HepG2 (cell line): Measurements from ENCODE around the gene LRRC25. TPM values are rescaled to one million over a fixed set of nuclear protein-coding genes. Genes with fewer than 3 reads are reported as not detected.

Experiments used
- MED1 ChIP-seq: sonication (generic); formaldehyde crosslinking; IDR thresholded peaks from 2 replicates; pipeline ENCODE4 v1.4.0; 2020; ENCODE audit warnings: missing genetic modification reagents
- MIXL1 ChIP-seq: IDR thresholded peaks from 2 replicates; pipeline ENCODE4 v1.6.1; 2016
- RXRB ChIP-seq: IDR thresholded peaks from 2 replicates; pipeline ENCODE4 v1.6.1; 2016; ENCODE audit warnings: borderline replicate concordance, missing genetic modification reagents, missing compliant biosample characterization
- SAP130 ChIP-seq: IDR thresholded peaks from 2 replicates; pipeline ENCODE4 v1.6.1; 2016; ENCODE audit warnings: low read depth
- SOX5 ChIP-seq: IDR thresholded peaks from 2 replicates; pipeline ENCODE4 v1.6.1; 2016; ENCODE audit warnings: borderline replicate concordance
- TBX2 ChIP-seq: sonication (generic); formaldehyde crosslinking; IDR thresholded peaks from 2 replicates; pipeline ENCODE4 v1.5.0; 2020; ENCODE audit warnings: missing genetic modification reagents, mild to moderate bottlenecking, borderline replicate concordance
- ZFX ChIP-seq: sonication (generic); formaldehyde crosslinking; IDR thresholded peaks from 2 replicates; pipeline ENCODE4 v1.4.0; 2020; ENCODE audit warnings: mild to moderate bottlenecking, low read depth, missing genetic modification reagents, moderate library complexity
- ZNF430 ChIP-seq: sonication (generic); formaldehyde crosslinking; IDR thresholded peaks from 2 replicates; pipeline ENCODE4 v1.9.0; 2021; ENCODE audit warnings: mild to moderate bottlenecking, missing genetic modification reagents
- ZNF563 ChIP-seq: sonication (generic); formaldehyde crosslinking; IDR thresholded peaks from 2 replicates; pipeline ENCODE4 v1.8.0; 2022; ENCODE audit warnings: mild to moderate bottlenecking, moderate library complexity, missing genetic modification reagents
- ZNF792 ChIP-seq: IDR thresholded peaks from 2 replicates; pipeline ENCODE4 v1.6.1; 2016
- polyA plus RNA-seq, 8 experiments: library from polyadenylated mRNA; depleted of rRNA in 3 of 8; stranded (reverse) in 7 of 8; unstranded in 1 of 8; fragments of >200 nt; fragmentation: Illumina TruSeq in 4 of 8; extraction: Trizol in 4 of 8; gene quantifications; 2 replicates each; pipeline versions ENCODE4 v1.2.1 to v1.2.3, GENCODE V29; 2011 to 2016; ENCODE audit warnings: low read depth in 4 of 8, missing spikeins in 1 of 8, mixed read lengths in 1 of 8; ENCODE audit not compliant: insufficient read depth in 1 of 8
- total RNA-seq, 5 experiments: library from RNA; depleted of rRNA; stranded (reverse); fragments of >200 nt; fragmentation: Illumina TruSeq; extraction: Trizol; gene quantifications; 2 replicates each; pipeline ENCODE4 v1.2.3, GENCODE V29; 2016; ENCODE audit warnings: low read depth in 1 of 5
- TF ChIP-seq, protein P1 (sequence below): sonication (generic); formaldehyde crosslinking; IDR thresholded peaks from 2 replicates; pipeline ENCODE4 v1.5.0; 2020; ENCODE audit warnings: missing genetic modification reagents
- TF ChIP-seq, protein P2 (sequence below): IDR thresholded peaks from 2 replicates; pipeline ENCODE4 v1.6.1; 2016

The LRRC25 gene
- total and polyA plus RNA-seq, 2 of the 13 experiments (the other 11 are each of a cell fraction or from before 2014, with no cell fraction given), result 0.13 to 0.53 TPM

DNA sequence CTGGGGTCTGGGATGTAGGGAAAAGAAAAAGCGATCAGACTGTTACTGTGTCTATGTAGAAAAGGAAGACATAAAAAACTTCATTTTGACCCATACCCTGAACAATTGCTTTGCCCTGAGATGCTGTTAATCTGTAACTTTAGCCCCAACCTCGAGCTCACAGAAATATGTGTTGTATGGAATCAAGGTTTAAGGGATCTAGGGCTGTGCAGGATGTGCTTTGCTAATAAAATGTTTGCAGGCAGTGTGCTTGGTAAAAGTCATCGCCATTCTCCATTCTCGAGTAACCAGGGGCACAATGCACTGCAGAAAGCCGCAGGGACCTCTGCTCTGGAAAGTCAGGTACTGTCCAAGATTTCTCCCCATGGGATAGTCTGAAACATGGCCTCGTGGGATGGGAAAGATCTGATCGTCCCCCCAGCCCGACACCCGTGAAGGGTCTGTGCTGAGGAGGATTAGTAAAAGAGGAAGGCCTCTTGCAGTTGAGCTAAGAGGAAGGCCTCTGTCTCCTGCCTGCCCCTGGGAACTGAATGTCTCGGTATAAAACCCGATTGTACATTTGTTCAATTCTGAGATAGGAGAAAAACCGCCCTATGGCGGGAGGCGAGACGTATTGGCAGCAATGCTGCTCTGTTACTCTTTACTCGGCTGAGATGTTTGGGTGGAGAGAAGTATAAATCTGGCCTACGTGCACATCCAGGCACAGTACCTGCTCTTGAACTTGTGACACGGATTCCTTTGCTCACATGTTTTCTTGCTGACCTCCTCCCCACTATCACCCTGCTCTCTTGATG, 5.2 kb upstream of the LRRC25 start (continued):
- TF ChIP-seq ZNF430 (peak; percentile 54; the same call in 1 of the 2 replicates), MED1 (CRISPR knock-in tag) (peak; percentile 53; the same call in 1 of the 2 replicates), ZNF563 (CRISPR knock-in tag) (peak; percentile 34; the same call in 1 of the 2 replicates), SOX5 (CRISPR knock-in tag) (0 out of 2 replicates have a peak, but pooled peaks have one; percentile 16), ZFX (CRISPR knock-in tag) (peak; percentile 35; the same call in 1 of the 2 replicates), ZNF792 (0 out of 2 replicates have a peak, but pooled peaks have one; percentile 8), MIXL1 (0 out of 2 replicates have a peak, but pooled peaks have one; percentile 18), SAP130 (CRISPR knock-in tag) (peak; percentile 26), RXRB (CRISPR knock-in tag) (peak; percentile 52; the same call in 1 of the 2 replicates), TBX2 (CRISPR knock-in tag) (peak; percentile 32; the same call in 1 of the 2 replicates)
- TF ChIP-seq, protein P1, sequence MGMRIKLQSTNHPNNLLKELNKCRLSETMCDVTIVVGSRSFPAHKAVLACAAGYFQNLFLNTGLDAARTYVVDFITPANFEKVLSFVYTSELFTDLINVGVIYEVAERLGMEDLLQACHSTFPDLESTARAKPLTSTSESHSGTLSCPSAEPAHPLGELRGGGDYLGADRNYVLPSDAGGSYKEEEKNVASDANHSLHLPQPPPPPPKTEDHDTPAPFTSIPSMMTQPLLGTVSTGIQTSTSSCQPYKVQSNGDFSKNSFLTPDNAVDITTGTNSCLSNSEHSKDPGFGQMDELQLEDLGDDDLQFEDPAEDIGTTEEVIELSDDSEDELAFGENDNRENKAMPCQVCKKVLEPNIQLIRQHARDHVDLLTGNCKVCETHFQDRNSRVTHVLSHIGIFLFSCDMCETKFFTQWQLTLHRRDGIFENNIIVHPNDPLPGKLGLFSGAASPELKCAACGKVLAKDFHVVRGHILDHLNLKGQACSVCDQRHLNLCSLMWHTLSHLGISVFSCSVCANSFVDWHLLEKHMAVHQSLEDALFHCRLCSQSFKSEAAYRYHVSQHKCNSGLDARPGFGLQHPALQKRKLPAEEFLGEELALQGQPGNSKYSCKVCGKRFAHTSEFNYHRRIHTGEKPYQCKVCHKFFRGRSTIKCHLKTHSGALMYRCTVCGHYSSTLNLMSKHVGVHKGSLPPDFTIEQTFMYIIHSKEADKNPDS (CRISPR knock-in tag), result peak; percentile 89
- TF ChIP-seq, protein P2, sequence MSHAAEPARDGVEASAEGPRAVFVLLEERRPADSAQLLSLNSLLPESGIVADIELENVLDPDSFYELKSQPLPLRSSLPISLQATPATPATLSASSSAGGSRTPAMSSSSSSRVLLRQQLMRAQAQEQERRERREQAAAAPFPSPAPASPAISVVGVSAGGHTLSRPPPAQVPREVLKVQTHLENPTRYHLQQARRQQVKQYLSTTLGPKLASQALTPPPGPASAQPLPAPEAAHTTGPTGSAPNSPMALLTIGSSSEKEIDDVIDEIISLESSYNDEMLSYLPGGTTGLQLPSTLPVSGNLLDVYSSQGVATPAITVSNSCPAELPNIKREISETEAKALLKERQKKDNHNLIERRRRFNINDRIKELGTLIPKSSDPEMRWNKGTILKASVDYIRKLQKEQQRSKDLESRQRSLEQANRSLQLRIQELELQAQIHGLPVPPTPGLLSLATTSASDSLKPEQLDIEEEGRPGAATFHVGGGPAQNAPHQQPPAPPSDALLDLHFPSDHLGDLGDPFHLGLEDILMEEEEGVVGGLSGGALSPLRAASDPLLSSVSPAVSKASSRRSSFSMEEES, result peak; percentile 43; the same call in 1 of the 2 replicates
